Endothelial cell of umbilical vein (primary cell): ENCODE data around the gene STK16. TPM values are rescaled to one million over a fixed set of nuclear protein-coding genes. Genes with fewer than 3 reads are reported as not detected.

ENCODE experiments used
- BruUV-seq: library from RNA; stranded (reverse); fragments of 400-500 nt; replicated peaks from 2 replicates; lab custom pipeline; 2021; lab: Mats Ljungman, UMichigan
- CTCF ChIA-PET: fragments of 300-600, 350-600 bp; sonication (Branson Sonifier 250); formaldehyde crosslinking; loops from one replicate; lab custom pipeline; 2021; ENCODE audit warnings: antibody characterized with exemption, inconsistent platforms; lab: Charles Lee
- POLR2A ChIA-PET: fragments of 300-600, 350-600 bp; sonication (Branson Sonifier 250); formaldehyde crosslinking; loops from one replicate; lab custom pipeline; 2021; ENCODE audit warnings: antibody characterized with exemption, inconsistent platforms; lab: Charles Lee
- DNase-seq: peaks from one replicate; pipeline ENCODE4 v3.0.0-alpha.2; 2011; ENCODE audit warnings: low read depth, low spot score
- FAIRE-seq: peaks from 2 replicates; lab custom pipeline; 2011; peaks lifted over from hg19 to GRCh38; lab: Jason Lieb, UNC
- H2AFZ ChIP-seq: 2 replicates; pipeline ENCODE4 v1.6.0; 2012; ENCODE audit warnings: low read depth, low read length, control low read depth, inconsistent platforms
- H3K27ac ChIP-seq: 2 replicates; pipeline ENCODE4 v1.5.1; 2011; ENCODE audit warnings: low read depth, mild to moderate bottlenecking, control low read depth, low read length, moderate library complexity; ENCODE audit not compliant: insufficient read depth
- H3K27me3 ChIP-seq, 2 experiments: 2 replicates each; pipeline versions ENCODE4 v1.6.0 to v1.6.1; 2011; ENCODE audit warnings: low read length in 2 of 2, mixed read lengths in 1 of 2; ENCODE audit not compliant: control insufficient read depth in 2 of 2, insufficient read depth in 2 of 2
- H3K36me3 ChIP-seq, 2 experiments: 2 replicates in 1 of 2; 3 replicates in 1 of 2; pipeline ENCODE4 v1.5.1; 2011; ENCODE audit warnings: low read length in 2 of 2, mild to moderate bottlenecking in 1 of 2, moderate library complexity in 1 of 2; ENCODE audit not compliant: control insufficient read depth in 2 of 2, insufficient read depth in 2 of 2; ENCODE audit errors: extremely low read depth in 1 of 2
- H3K4me1 ChIP-seq: 3 replicates; pipeline ENCODE4 v1.5.1; 2011; ENCODE audit warnings: mild to moderate bottlenecking, low read length; ENCODE audit not compliant: control insufficient read depth, insufficient read depth; ENCODE audit errors: extremely low read depth
- H3K4me2 ChIP-seq: 2 replicates; pipeline ENCODE4 v1.6.1; 2011; ENCODE audit warnings: low read length, control low read depth, mixed read lengths; ENCODE audit not compliant: insufficient read depth
- H3K4me3 ChIP-seq, 3 experiments: fragments of 200-600 bp in 1 of 3; sonication (generic), shearing (Covaris generic) in 1 of 3; replicated peaks in 1 of 3; 2 replicates each; pipeline ENCODE4 v1.5.1; 2011 to 2016; ENCODE audit warnings: control low read depth in 3 of 3, low read length in 3 of 3, mild to moderate bottlenecking in 2 of 3, inconsistent platforms in 1 of 3, low read depth in 1 of 3, moderate library complexity in 1 of 3; ENCODE audit not compliant: insufficient read depth in 1 of 3
- H3K79me2 ChIP-seq: 2 replicates; pipeline ENCODE4 v1.6.0; 2012; ENCODE audit warnings: low read length, inconsistent platforms; ENCODE audit not compliant: control insufficient read depth, insufficient read depth
- H3K9ac ChIP-seq: replicated peaks from 2 replicates; pipeline ENCODE3; 2011; ENCODE audit warnings: low read length, control low read depth; ENCODE audit not compliant: insufficient read depth; ENCODE audit errors: extremely low read depth
- H3K9me1 ChIP-seq: replicated peaks from 3 replicates; pipeline ENCODE4 v1.6.0; 2011; ENCODE audit warnings: mild to moderate bottlenecking, low read length; ENCODE audit not compliant: control insufficient read depth, insufficient read depth; ENCODE audit errors: extremely low read depth
- H3K9me3 ChIP-seq: replicated peaks from 2 replicates; pipeline ENCODE4 v1.5.1; 2012; ENCODE audit warnings: low read length, inconsistent platforms; ENCODE audit not compliant: control insufficient read depth, insufficient read depth
- H4K20me1 ChIP-seq: replicated peaks from 2 replicates; pipeline ENCODE3; 2011; ENCODE audit warnings: mild to moderate bottlenecking, low read length; ENCODE audit not compliant: control insufficient read depth, insufficient read depth; ENCODE audit errors: extremely low read depth
- EZH2 ChIP-seq: IDR thresholded peaks from 2 replicates; pipeline ENCODE4 v1.6.1; 2012; ENCODE audit warnings: borderline replicate concordance, low read depth, mild to moderate bottlenecking, moderate library complexity, low read length, inconsistent platforms; ENCODE audit not compliant: severe bottlenecking
- FOS ChIP-seq: IDR thresholded peaks from 2 replicates; pipeline ENCODE4 v1.6.1; 2011; ENCODE audit warnings: mild to moderate bottlenecking, low read length, moderate library complexity, borderline replicate concordance; ENCODE audit not compliant: insufficient read depth
- GATA2 ChIP-seq: IDR thresholded peaks from 2 replicates; pipeline ENCODE4 v1.7.0; 2011; ENCODE audit warnings: low read depth, mild to moderate bottlenecking, moderate library complexity, mixed read lengths, low read length; ENCODE audit not compliant: insufficient read length, insufficient read depth
- JUN ChIP-seq: IDR thresholded peaks from 2 replicates; pipeline ENCODE4 v1.6.1; 2011; ENCODE audit warnings: borderline replicate concordance, low read depth; ENCODE audit not compliant: insufficient read length, insufficient read depth
- MYC ChIP-seq: IDR thresholded peaks from one replicate; pipeline ENCODE4 v1.6.1; 2011; ENCODE audit warnings: mild to moderate bottlenecking, low read depth, low read length
- POLR2A ChIP-seq: IDR thresholded peaks from 2 replicates; pipeline ENCODE4 v1.6.1; 2012; ENCODE audit warnings: low read depth, mild to moderate bottlenecking, control low read depth, low read length
- POLR2AphosphoS5 ChIP-seq: IDR thresholded peaks from 2 replicates; pipeline ENCODE4 v1.6.1; 2012; ENCODE audit warnings: low read depth, mild to moderate bottlenecking, control low read depth, low read length, moderate library complexity; ENCODE audit not compliant: insufficient read depth
- dilution Hi-C: fragments of 300-500 bp; cut with MboI; formaldehyde crosslinking; loops from one replicate; pipeline ENCODE4 v1.15.0; 2019; ENCODE audit warnings: low sequenced_read_pairs; ENCODE audit not compliant: extremely low pct_ligation_motif_present
- intact Hi-C: fragments of 100-400 bp; cut with micrococcal nuclease; formaldehyde crosslinking; loops from one replicate; pipeline ENCODE4 v1.10.0; 2022
- polyA plus RNA-seq, 4 experiments: library from polyadenylated mRNA; depleted of rRNA in 3 of 4; stranded (reverse) in 3 of 4; unstranded in 1 of 4; fragments of >200 nt; gene quantifications; 2 replicates each; pipeline versions ENCODE4 v1.2.1 to v1.2.3, GENCODE V29; 2011 to 2012; ENCODE audit warnings: missing spikeins in 1 of 4
- total RNA-seq: library from RNA; stranded (reverse); gene quantifications from 2 replicates; pipeline ENCODE4 v1.2.3, GENCODE V29; 2021
- TF ChIP-seq, protein P1 (sequence below): IDR thresholded peaks from 2 replicates; pipeline ENCODE4 v1.6.1; 2011; ENCODE audit not compliant: insufficient read depth, insufficient read length
- TF ChIP-seq, protein P2 (sequence below), 2 donors: IDR thresholded peaks; 1 replicate in 1 of 2; 2 replicates in 1 of 2; pipeline ENCODE4 v1.5.1; 2011; ENCODE audit warnings: low read length in 2 of 2, mild to moderate bottlenecking in 2 of 2, moderate library complexity in 2 of 2, control low read depth in 1 of 2, inconsistent platforms in 1 of 2, low read depth in 1 of 2; ENCODE audit not compliant: insufficient read depth in 1 of 2; ENCODE audit errors: extremely low read depth in 1 of 2

The STK16 gene
- total and polyA plus RNA-seq, 2 donors (not counting 3 experiments of a cell fraction or from before 2014, with no cell fraction given) = 18.8 to 63.2 TPM

DNA sequence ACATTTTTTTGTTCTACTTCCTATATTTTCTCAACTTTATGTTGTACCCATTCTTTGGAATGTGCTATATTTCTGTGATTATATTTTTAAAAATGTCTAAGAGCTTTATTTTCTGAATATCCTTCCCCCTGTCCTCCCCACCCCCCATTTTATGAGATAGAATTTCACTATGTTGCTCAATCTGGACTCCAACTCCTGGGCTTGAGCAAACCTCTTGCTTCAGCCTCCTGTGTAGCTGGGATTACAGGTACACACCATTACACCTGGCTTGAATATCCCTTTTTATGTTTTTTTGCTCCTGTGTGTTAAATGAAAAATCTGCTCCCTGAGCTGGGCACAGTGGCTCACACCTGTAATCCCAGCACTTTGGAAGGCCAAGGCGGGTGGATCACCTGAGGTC lies 47.9 kb upstream of the STK16 start:
- Histone ChIP-seq H3K79me2 (no peaks in the 10 kb centered on the region), H4K20me1 (no peaks in the 10 kb centered on the region), H3K4me2 (no peak overlapping the region), H3K4me3 (no peak overlapping the region), H3K27me3 (peaks cover 2 to 5% of the 10 kb centered on the region in 2 experiments), H3K36me3 (no peaks in the 10 kb centered on the region), H3K9ac (no peak overlapping the region), H3K9me1 (no peaks in the 10 kb centered on the region), H3K9me3 (no peaks in the 10 kb centered on the region), H3K27ac (no peak overlapping the region), H2AFZ (no peak overlapping the region), H3K4me1 (no peaks in the 10 kb centered on the region)
- ChIA-PET CTCF (interaction anchor here (1.1 to 1.7 kb wide), 3 partner anchors 9 to 168 kb away, joined by 3 to 6 read pairs (median 3); no protein-coding TSS in a partner anchor), POLR2A (no interaction called here)
- no peak for FAIRE-seq
- no peak for DNase-seq
- BruUV-seq = no TSS peak
- intact Hi-C loops = no loop called here
- dilution Hi-C loops = no loop called here
- no peak for TF ChIP-seq POLR2AphosphoS5
- TF ChIP-seq MYC = no peak
- TF ChIP-seq, protein P1, sequence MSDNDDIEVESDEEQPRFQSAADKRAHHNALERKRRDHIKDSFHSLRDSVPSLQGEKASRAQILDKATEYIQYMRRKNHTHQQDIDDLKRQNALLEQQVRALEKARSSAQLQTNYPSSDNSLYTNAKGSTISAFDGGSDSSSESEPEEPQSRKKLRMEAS = no peak
- no peak for TF ChIP-seq GATA2
- no peak for TF ChIP-seq FOS

DNA sequence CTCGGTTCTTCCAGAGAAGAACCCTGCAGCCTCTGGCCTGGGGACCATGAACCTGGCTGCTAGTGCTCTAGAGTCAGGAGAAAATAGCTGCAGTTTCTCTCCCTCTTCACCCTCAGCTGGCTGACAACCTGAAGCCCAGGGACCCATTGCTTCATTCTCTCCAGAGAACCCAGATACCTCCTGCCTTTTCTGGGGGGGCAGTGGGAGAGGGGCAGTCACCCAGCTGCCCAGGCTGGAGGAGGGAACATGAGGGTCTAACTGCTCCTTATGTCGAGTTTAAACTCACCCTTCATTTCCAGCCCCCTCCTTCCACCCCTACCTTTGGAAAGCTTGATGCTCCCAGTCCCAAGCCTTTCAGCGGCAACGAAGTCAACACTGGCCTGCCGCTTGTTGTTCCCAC lies 46.3 kb upstream of the STK16 start:
- dilution Hi-C loops (no loop called here), intact Hi-C loops (no loop called here)
- Histone ChIP-seq H3K36me3 (no peaks in the 10 kb centered on the region), H3K9me1 (no peaks in the 10 kb centered on the region), H3K79me2 (no peaks in the 10 kb centered on the region), H2AFZ (no peak overlapping the region), H3K9me3 (no peaks in the 10 kb centered on the region), H3K4me3 (no peak overlapping the region), H4K20me1 (no peaks in the 10 kb centered on the region), H3K4me1 (no peaks in the 10 kb centered on the region), H3K27me3 (peaks cover 2 to 5% of the 10 kb centered on the region in 2 experiments), H3K27ac (no peak overlapping the region), H3K4me2 (no peak overlapping the region), H3K9ac (no peak overlapping the region)
- POLR2A ChIA-PET = no interaction called here
- FAIRE-seq (no peak), DNase-seq (no peak)
- CTCF ChIA-PET = interaction anchor here (1.5 kb wide), 1 partner anchor 9 kb away, joined by 6 read pairs; no protein-coding TSS in a partner anchor
- no TSS peak for BruUV-seq
- TF ChIP-seq, protein P1 = no peak
- TF ChIP-seq GATA2 (no peak), FOS (no peak), EZH2 (no peak), MYC (no peak), POLR2AphosphoS5 (no peak), POLR2A (no peak), JUN (no peak)
- TF ChIP-seq, protein P2, sequence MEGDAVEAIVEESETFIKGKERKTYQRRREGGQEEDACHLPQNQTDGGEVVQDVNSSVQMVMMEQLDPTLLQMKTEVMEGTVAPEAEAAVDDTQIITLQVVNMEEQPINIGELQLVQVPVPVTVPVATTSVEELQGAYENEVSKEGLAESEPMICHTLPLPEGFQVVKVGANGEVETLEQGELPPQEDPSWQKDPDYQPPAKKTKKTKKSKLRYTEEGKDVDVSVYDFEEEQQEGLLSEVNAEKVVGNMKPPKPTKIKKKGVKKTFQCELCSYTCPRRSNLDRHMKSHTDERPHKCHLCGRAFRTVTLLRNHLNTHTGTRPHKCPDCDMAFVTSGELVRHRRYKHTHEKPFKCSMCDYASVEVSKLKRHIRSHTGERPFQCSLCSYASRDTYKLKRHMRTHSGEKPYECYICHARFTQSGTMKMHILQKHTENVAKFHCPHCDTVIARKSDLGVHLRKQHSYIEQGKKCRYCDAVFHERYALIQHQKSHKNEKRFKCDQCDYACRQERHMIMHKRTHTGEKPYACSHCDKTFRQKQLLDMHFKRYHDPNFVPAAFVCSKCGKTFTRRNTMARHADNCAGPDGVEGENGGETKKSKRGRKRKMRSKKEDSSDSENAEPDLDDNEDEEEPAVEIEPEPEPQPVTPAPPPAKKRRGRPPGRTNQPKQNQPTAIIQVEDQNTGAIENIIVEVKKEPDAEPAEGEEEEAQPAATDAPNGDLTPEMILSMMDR (IDR thresholded peaks at IDR 0.05; ENCODE audit: extremely low read depth in 1 of 2, insufficient read depth in 1 of 2, low read depth in 1 of 2, low read length in 2 of 2) = no peak
